Transverse colon (tissue), 4 donors: ENCODE data around the gene SEPSECS. TPM values are rescaled to one million over a fixed set of nuclear protein-coding genes. Genes with fewer than 3 reads are reported as not detected.

ENCODE experiments used
- DNase-seq: peaks from one replicate; pipeline ENCODE4 v3.0.0-alpha.2; 2019
- H3K27ac ChIP-seq, 4 donors: fragments of 200-600 bp; sonication (generic); 2 replicates each; pipeline ENCODE4 v1.5.1; 2016 to 2018; ENCODE audit warnings: inconsistent platforms in 4 of 4
- H3K27me3 ChIP-seq: fragments of 200-600 bp; sonication (generic); 2 replicates; pipeline ENCODE4 v1.5.1; 2017; ENCODE audit warnings: inconsistent platforms
- H3K36me3 ChIP-seq, 4 donors: fragments of 200-600 bp; sonication (generic); 2 replicates each; pipeline ENCODE4 v1.5.1; 2017 to 2019; ENCODE audit warnings: inconsistent platforms in 4 of 4
- H3K4me1 ChIP-seq, 4 donors: fragments of 200-600 bp; sonication (generic); 2 replicates each; pipeline ENCODE4 v1.5.1; 2017 to 2020; ENCODE audit warnings: inconsistent platforms in 4 of 4
- H3K4me3 ChIP-seq, 4 donors: fragments of 200-600 bp; sonication (generic); 1 replicate in 1 of 4; 2 replicates in 3 of 4; pipeline versions ENCODE4 v1.5.1 to v1.6.1; 2017 to 2019; ENCODE audit warnings: inconsistent platforms in 4 of 4
- H3K9me3 ChIP-seq, 2 donors: fragments of 200-600 bp; sonication (generic); 2 replicates each; pipeline ENCODE4 v1.5.1; 2017 to 2019; ENCODE audit warnings: inconsistent platforms in 2 of 2
- EP300 ChIP-seq: sonication (generic); formaldehyde crosslinking; IDR thresholded peaks from one replicate; pipeline ENCODE4 v1.6.1; 2017; ENCODE audit warnings: antibody characterized with exemption, low read depth
- POLR2A ChIP-seq: fragments of 450-650 bp; IDR thresholded peaks from one replicate; pipeline ENCODE4 v1.6.1; 2016; ENCODE audit warnings: antibody characterized with exemption, mild to moderate bottlenecking, moderate library complexity
- POLR2AphosphoS5 ChIP-seq, 3 donors: sonication (generic); formaldehyde crosslinking; IDR thresholded peaks; one replicate each; pipeline ENCODE4 v1.6.1; 2016; ENCODE audit warnings: antibody characterized with exemption in 3 of 3
- WGBS, 2 donors: methylation state at CpG; one replicate each; pipeline ENCODE4 v1.1.5; 2018; ENCODE audit warnings: low coverage in 1 of 2; 5-methylcytosine and 5-hydroxymethylcytosine counted together
- in situ Hi-C, 4 donors: fragments of 200-750 bp; cut with MboI; loops; one replicate each; pipeline versions ENCODE4 v1.15.0 to v1.15.1; 2017; ENCODE audit warnings: low sequenced_read_pairs in 3 of 4, low pct_ligation_motif_present in 1 of 4, low pct_unique_long_range_greater_than_20kb in 1 of 4
- intact Hi-C: fragments of 100-400 bp; cut with DNase I; formaldehyde crosslinking; loops from one replicate; pipeline ENCODE4 v1.15.1; 2023; ENCODE audit warnings: low total_unique reads
- total RNA-seq, 4 donors: library from RNA; depleted of rRNA; stranded (reverse); fragments of >200 nt; gene quantifications; one replicate each; pipeline ENCODE4 v1.1.0, GENCODE V29; 2016
- TF ChIP-seq, protein P1 (sequence below), 5 experiments: fragments of 200-600 bp in 3 of 5; fragments of 450-650 bp in 2 of 5; sonication (generic) in 3 of 5; IDR thresholded peaks; 1 replicate in 2 of 5; 2 replicates in 3 of 5; pipeline ENCODE4 v1.5.1; 2016 to 2017; ENCODE audit warnings: antibody characterized with exemption in 5 of 5, inconsistent platforms in 3 of 5, mild to moderate bottlenecking in 2 of 5, moderate library complexity in 1 of 5

SEPSECS gene
- total RNA-seq, 4 donors from 2014 or later = 4.6 to 19.2 (median 16.5) TPM

DNA sequence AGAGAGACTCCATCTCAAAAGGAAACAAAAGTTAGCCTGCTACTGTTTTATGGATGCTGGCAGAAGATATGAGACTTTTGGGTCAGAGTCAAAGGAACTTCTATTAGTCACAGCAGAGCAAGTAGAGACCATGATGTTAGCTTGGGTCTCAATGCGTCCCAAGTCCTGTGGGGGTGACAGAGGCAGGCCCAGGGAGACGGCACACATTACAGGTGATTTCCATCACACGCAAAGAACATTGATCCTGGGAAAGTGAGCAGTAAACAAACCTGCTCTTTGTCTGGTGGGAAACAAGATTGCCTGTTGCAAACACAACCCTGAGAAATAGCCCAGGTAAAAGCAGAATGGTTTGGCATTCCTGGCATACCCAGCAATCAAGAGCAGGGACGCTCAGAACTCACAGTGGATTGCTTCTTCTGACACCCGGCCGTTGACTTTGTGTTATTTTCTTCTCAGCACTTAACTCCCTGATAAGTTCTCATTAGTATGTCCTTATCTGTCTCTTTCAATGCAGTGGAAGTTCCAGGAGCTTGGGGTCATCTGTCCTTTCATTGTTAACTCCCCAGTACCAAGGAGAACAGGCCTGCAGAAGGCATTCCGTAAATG is 78.3 kb downstream of the SEPSECS start:
- H3K27ac ChIP-seq = no peak overlapping the region
- no peaks in the 10 kb centered on the region for H3K36me3 ChIP-seq
- TF ChIP-seq POLR2AphosphoS5 (IDR thresholded peaks at IDR 0.05) = no peak
- TF ChIP-seq, protein P1, sequence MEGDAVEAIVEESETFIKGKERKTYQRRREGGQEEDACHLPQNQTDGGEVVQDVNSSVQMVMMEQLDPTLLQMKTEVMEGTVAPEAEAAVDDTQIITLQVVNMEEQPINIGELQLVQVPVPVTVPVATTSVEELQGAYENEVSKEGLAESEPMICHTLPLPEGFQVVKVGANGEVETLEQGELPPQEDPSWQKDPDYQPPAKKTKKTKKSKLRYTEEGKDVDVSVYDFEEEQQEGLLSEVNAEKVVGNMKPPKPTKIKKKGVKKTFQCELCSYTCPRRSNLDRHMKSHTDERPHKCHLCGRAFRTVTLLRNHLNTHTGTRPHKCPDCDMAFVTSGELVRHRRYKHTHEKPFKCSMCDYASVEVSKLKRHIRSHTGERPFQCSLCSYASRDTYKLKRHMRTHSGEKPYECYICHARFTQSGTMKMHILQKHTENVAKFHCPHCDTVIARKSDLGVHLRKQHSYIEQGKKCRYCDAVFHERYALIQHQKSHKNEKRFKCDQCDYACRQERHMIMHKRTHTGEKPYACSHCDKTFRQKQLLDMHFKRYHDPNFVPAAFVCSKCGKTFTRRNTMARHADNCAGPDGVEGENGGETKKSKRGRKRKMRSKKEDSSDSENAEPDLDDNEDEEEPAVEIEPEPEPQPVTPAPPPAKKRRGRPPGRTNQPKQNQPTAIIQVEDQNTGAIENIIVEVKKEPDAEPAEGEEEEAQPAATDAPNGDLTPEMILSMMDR (IDR thresholded peaks at IDR 0.05) = no peak
- H3K4me3 ChIP-seq = no peak overlapping the region
- H3K4me1 ChIP-seq = peaks cover 7 to 29% (median 14%) of the 10 kb centered on the region in 4 donors
- no peaks in the 10 kb centered on the region for H3K27me3 ChIP-seq
- intact Hi-C loops = no loop called here
- in situ Hi-C loops = no loop called here
- 88 to 92% methylated on average over 4 to 7 of the region's 7 CpGs for WGBS, 2 donors
- no peak for DNase-seq
- H3K9me3 ChIP-seq = no peaks in the 10 kb centered on the region

DNA sequence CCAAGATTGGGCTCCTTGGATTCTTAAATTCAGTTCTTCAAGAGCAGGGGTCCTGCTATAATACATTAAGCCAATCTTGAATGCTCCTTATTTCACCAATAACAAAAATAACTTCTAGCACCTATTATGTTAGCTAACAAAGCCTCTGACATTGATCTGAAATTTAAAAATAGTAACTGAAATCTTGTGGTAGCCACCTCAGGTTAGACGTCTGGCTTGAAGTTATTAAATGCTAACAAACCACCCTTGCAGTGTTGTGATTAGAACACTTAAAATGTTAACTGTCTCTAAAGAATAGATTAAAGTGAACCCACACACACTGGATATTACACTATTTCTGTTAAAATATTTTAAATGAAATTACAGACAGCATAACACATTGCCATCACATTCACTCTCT is 79.7 kb downstream of the SEPSECS start:
- Histone ChIP-seq H3K27me3 (no peaks in the 10 kb centered on the region), H3K4me3 (no peak overlapping the region), H3K9me3 (no peaks in the 10 kb centered on the region), H3K4me1 (peaks cover under 1 to 21% (median 9%) of the 10 kb centered on the region in 4 donors), H3K27ac (no peak overlapping the region), H3K36me3 (no peaks in the 10 kb centered on the region)
- no peak for DNase-seq
- intact Hi-C loops = no loop called here
- in situ Hi-C loops = no loop called here
- WGBS, 2 donors = 73% methylated on average over 1 of the region's 1 CpG; no CpG with 5 or more reads in 1 of the 2 donors
- TF ChIP-seq EP300 = no peak
- no peak for TF ChIP-seq POLR2A
- TF ChIP-seq POLR2AphosphoS5 (IDR thresholded peaks at IDR 0.05) = no peak
- TF ChIP-seq, protein P1 (IDR thresholded peaks at IDR 0.05) = no peak

DNA sequence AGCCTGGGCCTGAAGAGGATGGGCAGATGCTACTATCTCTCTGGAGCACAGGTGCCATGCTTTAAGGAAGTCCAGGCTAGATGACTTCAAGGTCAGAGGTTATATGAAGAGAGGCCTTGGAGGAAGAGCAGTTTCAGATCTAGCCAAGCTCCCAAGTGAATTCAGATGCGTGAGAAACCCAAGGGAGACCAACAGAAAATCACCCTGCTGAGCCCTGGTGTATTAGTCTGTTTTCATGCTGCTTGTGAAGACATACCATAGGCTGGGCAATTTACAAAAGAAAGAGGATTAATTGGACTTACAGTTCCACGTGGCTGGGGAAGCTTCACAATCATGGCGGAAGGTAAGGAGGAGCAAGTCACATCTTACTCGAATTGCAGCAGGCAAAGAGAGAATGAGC is 81.7 kb downstream of the SEPSECS start:
- WGBS, 2 donors = 68 to 70% methylated on average over 4 of the region's 4 CpGs
- Histone ChIP-seq H3K4me1 (peaks cover 0 to 12% (median 5%) of the 10 kb centered on the region in 4 donors), H3K27ac (no peak overlapping the region), H3K27me3 (no peaks in the 10 kb centered on the region), H3K36me3 (no peaks in the 10 kb centered on the region), H3K9me3 (no peaks in the 10 kb centered on the region), H3K4me3 (no peak overlapping the region)
- intact Hi-C loops (no loop called here), in situ Hi-C loops (no loop called here)
- DNase-seq = no peak
- no peak for TF ChIP-seq EP300
- TF ChIP-seq, protein P1 (IDR thresholded peaks at IDR 0.05) = no peak
- TF ChIP-seq POLR2A = no peak
- no peak for TF ChIP-seq POLR2AphosphoS5 (IDR thresholded peaks at IDR 0.05)

DNA sequence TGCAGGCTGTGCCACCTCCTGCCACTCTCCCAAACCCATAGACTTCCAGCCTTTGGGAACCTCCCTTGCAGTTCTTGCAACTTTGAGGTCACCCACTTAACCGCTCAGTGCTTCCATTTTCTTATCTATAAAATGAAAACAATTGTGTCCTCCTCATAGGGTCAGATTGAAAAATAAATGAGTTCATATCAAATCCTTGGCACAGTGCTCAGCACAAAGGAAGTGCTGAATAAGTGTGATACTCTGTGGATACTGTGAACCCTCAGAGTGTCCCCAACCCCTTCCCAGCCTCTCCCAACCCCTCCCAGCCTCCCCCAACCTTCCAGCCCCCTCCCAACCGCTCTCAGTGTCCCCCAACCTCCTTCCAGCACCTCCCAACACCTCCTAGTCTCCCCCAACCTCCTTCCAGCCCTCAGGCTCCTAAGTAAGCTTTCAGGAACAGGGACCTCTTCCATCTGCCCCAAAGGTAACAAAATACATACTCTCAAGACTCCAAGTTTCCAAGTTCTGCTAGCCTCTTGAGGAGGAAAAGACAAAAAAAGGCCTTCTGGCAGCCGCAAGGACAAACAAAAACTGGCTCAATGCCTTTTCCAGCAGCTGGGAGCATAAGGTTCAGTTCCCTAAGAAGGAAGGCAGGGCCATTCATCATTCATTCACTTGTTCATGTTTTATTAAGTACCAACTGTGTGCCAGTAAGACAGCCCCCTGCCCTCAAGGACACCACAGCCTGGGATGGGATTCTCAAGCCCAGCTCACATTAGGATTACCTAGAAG is 83.4 kb downstream of the SEPSECS start:
- TF ChIP-seq EP300 (no peak), POLR2AphosphoS5 (IDR thresholded peaks at IDR 0.05) (no peak), POLR2A (no peak)
- TF ChIP-seq, protein P1 (IDR thresholded peaks at IDR 0.05) = no peak
- in situ Hi-C loops = no loop called here
- H3K27ac ChIP-seq = no peak overlapping the region
- H3K9me3 ChIP-seq = no peaks in the 10 kb centered on the region
- H3K4me3 ChIP-seq = no peak overlapping the region
- WGBS, 2 donors = 52 to 90% methylated on average over 2 to 3 of the region's 3 CpGs
- DNase-seq = no peak
- H3K27me3 ChIP-seq = no peaks in the 10 kb centered on the region
- peaks cover 0 to 8% (median 0%) of the 10 kb centered on the region in 4 donors for H3K4me1 ChIP-seq
- no peaks in the 10 kb centered on the region for H3K36me3 ChIP-seq
- intact Hi-C loops = no loop called here
